ENCODE results near the gene FOXJ3.

Gene FOXJ3

GRCh38 chr1:42153624-42154023 is 181.4 kb downstream of the FOXJ3 start:
- no peak for TF ChIP-seq CTCF (IDR thresholded peaks at IDR 0.05; ENCODE audit: insufficient read depth, missing control alignments)
- FAIRE-seq, result no peak
- no peak for DNase-seq (ENCODE audit: insufficient read length, low spot score)

- no peak for DNase-seq (ENCODE audit: insufficient read length, low spot score)
- TF ChIP-seq CTCF (IDR thresholded peaks at IDR 0.05; ENCODE audit: insufficient read depth, missing control alignments), result no peak
- no peak for FAIRE-seq
Observed at GRCh38 chr1:42152907-42153600, 182.0 kb downstream of the FOXJ3 start, which contains the start of gene GUCA2B. Gene GUCA2B (plus strand): TSS chr1:42153410. CDS start chr1:42153451, 41 bp downstream.

- DNase-seq (ENCODE audit: insufficient read length, low spot score) (no peak), FAIRE-seq (no peak)
- TF ChIP-seq CTCF (IDR thresholded peaks at IDR 0.05; ENCODE audit: insufficient read depth, missing control alignments), result no peak
Observed at GRCh38 chr1:42152119-42152518, 182.9 kb downstream of the FOXJ3 start.

GRCh38 chr1:42150651-42151050 is 184.4 kb downstream of the FOXJ3 start:
- TF ChIP-seq CTCF (IDR thresholded peaks at IDR 0.05; ENCODE audit: insufficient read depth, missing control alignments), result no peak
- no peak for FAIRE-seq
- DNase-seq (ENCODE audit: insufficient read length, low spot score), result no peak

GRCh38 chr1:42148166-42148565 is 186.9 kb downstream of the FOXJ3 start:
- FAIRE-seq (no peak), DNase-seq (ENCODE audit: insufficient read length, low spot score) (no peak)
- no peak for TF ChIP-seq CTCF (IDR thresholded peaks at IDR 0.05; ENCODE audit: insufficient read depth, missing control alignments)

- FAIRE-seq (peak; percentile 72), DNase-seq (ENCODE audit: insufficient read length, low spot score) (peak; percentile 66)
- TF ChIP-seq CTCF (IDR thresholded peaks at IDR 0.05; ENCODE audit: insufficient read depth, missing control alignments), result peak; percentile 76
Observed at GRCh38 chr1:42146626-42147320, 188.3 kb downstream of the FOXJ3 start.
